GM12878 (cell line): ENCODE results near the gene MYDGF. TPM values are rescaled to one million over a fixed set of nuclear protein-coding genes. Genes with fewer than 3 reads are reported as not detected.

Source experiments
- ATAC-seq: fragments of 200-7000 bp; cut with Tn5 transposase; 3 replicates; pipeline ENCODE4 v1.9.1; 2020; ENCODE audit warnings: mild to moderate bottlenecking, moderate library complexity
- BruUV-seq: library from RNA; stranded (reverse); fragments of 400-500 nt; replicated peaks from 2 replicates; lab custom pipeline; 2021; lab: Mats Ljungman, UMichigan
- CTCF ChIA-PET: fragments of 300-600 bp; sonication (Branson Sonifier 250); formaldehyde crosslinking; extraction: SDS; loops from one replicate; lab custom pipeline; 2021; ENCODE audit warnings: inconsistent platforms; lab: Yijun Ruan, JAX
- POLR2A ChIA-PET: fragments of 350-600 bp; formaldehyde crosslinking; extraction: SDS; loops from one replicate; lab custom pipeline; 2021; ENCODE audit warnings: inconsistent platforms; lab: Charles Lee
- RAD21 ChIA-PET: fragments of 300-600 bp; sonication (Branson Sonifier 250); formaldehyde crosslinking; loops from one replicate; lab custom pipeline; 2023; ENCODE audit warnings: antibody characterized with exemption; ENCODE audit not compliant: unreplicated experiment; lab: Charles Lee
- SMC1A ChIA-PET: fragments of 300-600 bp; sonication (Branson Sonifier 250); formaldehyde crosslinking; loops from one replicate; lab custom pipeline; 2023; ENCODE audit not compliant: unreplicated experiment, uncharacterized antibody; lab: Charles Lee
- DNase-seq: peaks from one replicate; pipeline ENCODE4 v3.0.0-alpha.2; 2011; ENCODE audit warnings: low read depth, low spot score
- FAIRE-seq: peaks from 3 replicates; lab custom pipeline; 2011; peaks lifted over from hg19 to GRCh38; lab: Jason Lieb, UNC
- H2AFZ ChIP-seq: 2 replicates; pipeline ENCODE4 v1.6.0; 2011; ENCODE audit warnings: low read depth, low read length, control low read depth; ENCODE audit not compliant: control insufficient read depth
- H3K27ac ChIP-seq: 2 replicates; pipeline ENCODE4 v1.5.1; 2011; ENCODE audit warnings: control low read depth; ENCODE audit not compliant: control insufficient read depth, insufficient read depth
- H3K27me3 ChIP-seq, 2 experiments: replicated peaks in 1 of 2; 2 replicates each; pipeline versions ENCODE4 v1.6.0 to v1.6.1; 2011; ENCODE audit warnings: low read length in 1 of 2; ENCODE audit not compliant: control insufficient read depth in 2 of 2, insufficient read depth in 2 of 2
- H3K36me3 ChIP-seq, 2 experiments: 2 replicates each; pipeline ENCODE4 v1.5.1; 2011; ENCODE audit warnings: low read length in 1 of 2; ENCODE audit not compliant: control insufficient read depth in 2 of 2, insufficient read depth in 2 of 2
- H3K4me1 ChIP-seq: 2 replicates; pipeline ENCODE4 v1.6.1; 2011; ENCODE audit warnings: mild to moderate bottlenecking, low read length, moderate library complexity, mixed read lengths; ENCODE audit not compliant: control insufficient read depth, insufficient read depth
- H3K4me2 ChIP-seq: 2 replicates; pipeline ENCODE4 v1.6.0; 2011; ENCODE audit warnings: control low read depth; ENCODE audit not compliant: control insufficient read depth, insufficient read depth
- H3K4me3 ChIP-seq: fragments of 200-600 bp; sonication (generic); 2 replicates; pipeline ENCODE4 v1.5.1; 2016
- H3K79me2 ChIP-seq: 2 replicates; pipeline ENCODE4 v1.6.0; 2011; ENCODE audit warnings: low read length; ENCODE audit not compliant: control insufficient read depth, insufficient read depth
- H3K9ac ChIP-seq: 2 replicates; pipeline ENCODE4 v1.8.0; 2011; ENCODE audit warnings: low read length, control low read depth, mixed read lengths; ENCODE audit not compliant: control insufficient read depth, insufficient read depth
- H3K9me3 ChIP-seq: replicated peaks from 3 replicates; pipeline ENCODE4 v1.5.1; 2011; ENCODE audit warnings: mild to moderate bottlenecking, low read length; ENCODE audit not compliant: control insufficient read depth, insufficient read depth
- H4K20me1 ChIP-seq: 2 replicates; pipeline ENCODE4 v1.6.0; 2011; ENCODE audit not compliant: control insufficient read depth, insufficient read depth
- CBX5 ChIP-seq: sonication (generic); IDR thresholded peaks from 2 replicates; pipeline ENCODE4 v1.6.1; 2016; ENCODE audit warnings: low read depth, moderate library complexity, mild to moderate bottlenecking, inconsistent platforms
- CREM ChIP-seq: IDR thresholded peaks from 2 replicates; pipeline ENCODE4 v1.6.1; 2014; ENCODE audit warnings: antibody characterized with exemption, low read depth
- DPF2 ChIP-seq: fragments of 450-650 bp; IDR thresholded peaks from 2 replicates; pipeline ENCODE4 v1.6.1; 2017; ENCODE audit warnings: mild to moderate bottlenecking
- FOXK2 ChIP-seq: fragments of 450-650 bp; IDR thresholded peaks from 2 replicates; pipeline ENCODE4 v1.6.1; 2017; ENCODE audit warnings: mild to moderate bottlenecking, moderate library complexity
- MEF2A ChIP-seq: IDR thresholded peaks from 2 replicates; pipeline ENCODE4 v1.6.1; 2011; ENCODE audit warnings: low read depth, mild to moderate bottlenecking, low read length, moderate library complexity; ENCODE audit not compliant: insufficient read depth
- SUPT20H ChIP-seq: IDR thresholded peaks from 2 replicates; pipeline ENCODE4 v1.6.1; 2011; ENCODE audit warnings: low read depth, mild to moderate bottlenecking, low read length, moderate library complexity, borderline replicate concordance; ENCODE audit not compliant: control insufficient read depth
- WGBS: methylation state at CpG from one replicate; pipeline ENCODE4 v1.1.6; 2016; ENCODE audit warnings: low lambda C conversion rate; ENCODE audit not compliant: insufficient replicate concordance, insufficient coverage; ENCODE audit errors: missing lambda C conversion rate; 5-methylcytosine and 5-hydroxymethylcytosine counted together
- in situ Hi-C: fragments of 300-500 bp; cut with MboI; formaldehyde crosslinking; loops from 9 replicates; pipeline ENCODE4 v1.14.3; 2018; ENCODE audit warnings: mixed read lengths
- intact Hi-C: fragments of 100-400 bp; cut with micrococcal nuclease; formaldehyde crosslinking; loops from one replicate; pipeline ENCODE4 v1.14.2; 2022; ENCODE audit not compliant: unreplicated experiment
- polyA plus RNA-seq, 11 experiments: library from polyadenylated mRNA; depleted of rRNA in 4 of 11; unstranded in 6 of 11; stranded (reverse) in 5 of 11; fragments of >200 nt; fragmentation: Nextera tagmentation in 4 of 11; fragmentation: Illumina TruSeq in 1 of 11; extraction: Ambion mirVana in 4 of 11; extraction: Trizol in 1 of 11; gene quantifications; 1 replicate in 1 of 11; 2 replicates in 10 of 11; pipeline versions ENCODE4 v1.2.1 to v1.2.3, GENCODE V29; 2011 to 2016; ENCODE audit warnings: inconsistent platforms in 2 of 11, missing spikeins in 2 of 11, low read depth in 1 of 11
- total RNA-seq, 4 experiments: library from RNA; depleted of rRNA in 3 of 4; stranded (reverse); fragments of >200 nt in 3 of 4; fragmentation: Illumina TruSeq in 1 of 4; extraction: Trizol in 1 of 4; gene quantifications; 2 replicates each; pipeline versions ENCODE4 v1.2.1 to v1.2.3, GENCODE V29; 2013 to 2021
- TF ChIP-seq, protein P1 (sequence below): fragments of 450-650 bp; IDR thresholded peaks from 2 replicates; pipeline ENCODE4 v1.6.1; 2016; ENCODE audit warnings: mild to moderate bottlenecking
- TF ChIP-seq, protein P2 (sequence below): fragments of 450-650 bp; formaldehyde crosslinking; IDR thresholded peaks from 2 replicates; pipeline ENCODE4 v1.5.0; 2022; ENCODE audit warnings: mild to moderate bottlenecking, missing genetic modification characterization
- TF ChIP-seq, protein P3 (sequence below): IDR thresholded peaks from 2 replicates; pipeline ENCODE4 v1.6.1; 2012; ENCODE audit warnings: low read depth, low read length, improper control_type of control experiment
- TF ChIP-seq, protein P4 (sequence below): IDR thresholded peaks from 2 replicates; pipeline ENCODE4 v1.6.1; 2012; ENCODE audit warnings: low read depth, low read length, improper control_type of control experiment
- TF ChIP-seq, protein P5 (sequence below): fragments of 450-650 bp; IDR thresholded peaks from 2 replicates; pipeline ENCODE4 v1.6.1; 2014; ENCODE audit warnings: mild to moderate bottlenecking
- TF ChIP-seq, protein P6 (sequence below): fragments of 450-650 bp; IDR thresholded peaks from 2 replicates; pipeline ENCODE4 v1.6.1; 2017; ENCODE audit warnings: mild to moderate bottlenecking

The MYDGF gene
- total and polyA plus RNA-seq, 10 of the 15 experiments (the other 5 are each of a cell fraction or from before 2014, with no cell fraction given) = 2.3 to 196 (median 57.5) TPM

DNA sequence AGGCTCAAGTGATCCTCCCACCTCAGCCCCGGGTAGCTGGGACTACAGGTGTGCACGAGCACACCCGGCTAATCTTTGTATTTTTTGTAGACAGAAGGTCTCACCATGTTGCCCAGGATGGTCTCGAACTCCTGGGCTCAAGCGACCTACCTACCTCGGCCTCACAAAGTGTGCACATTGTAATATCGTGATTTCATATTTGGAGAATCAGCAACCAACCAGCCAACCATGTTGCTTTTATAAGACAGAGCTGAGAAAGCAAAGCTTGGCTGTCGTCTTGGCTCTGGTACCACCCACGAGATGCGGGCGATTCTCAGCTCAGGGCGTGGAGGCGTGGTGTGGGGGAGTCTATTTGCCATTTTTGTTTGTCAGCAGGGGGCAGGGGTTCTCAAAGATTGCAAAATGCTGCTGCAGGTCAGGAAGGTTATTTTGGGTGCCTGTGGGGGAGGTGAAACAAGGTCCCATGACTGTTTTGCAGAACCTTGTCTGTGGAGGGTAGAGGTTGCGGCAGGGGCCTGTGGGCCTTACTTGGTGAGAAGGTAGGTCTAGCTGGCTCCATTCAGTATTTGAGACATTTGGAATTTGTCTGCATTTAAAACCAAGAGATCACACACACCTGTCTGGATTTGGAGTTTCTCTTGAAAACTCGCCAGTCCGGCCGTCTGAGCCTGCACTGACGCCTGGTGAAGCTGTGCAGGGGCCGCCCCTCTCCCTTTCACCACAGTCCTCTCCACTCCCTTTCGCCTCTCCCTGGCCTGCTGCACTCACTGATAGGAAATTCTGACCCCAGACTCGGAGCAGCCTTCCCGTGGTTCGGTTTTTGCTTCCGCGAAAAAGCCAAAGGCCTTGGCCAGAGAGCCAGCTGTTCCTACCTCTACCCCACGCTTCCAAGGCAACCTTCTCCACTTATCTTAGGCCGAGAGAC lies 15.4 kb downstream of the MYDGF start:
- 86% methylated on average over 27 of the region's 27 CpGs for WGBS
- H4K20me1 ChIP-seq = no peaks in the 10 kb centered on the region
- RAD21 ChIA-PET = no interaction called here
- POLR2A ChIA-PET = no interaction called here
- ATAC-seq (no peak), DNase-seq (no peak), FAIRE-seq (no peak)
- no peak overlapping the region for H3K9ac ChIP-seq
- no peaks in the 10 kb centered on the region for H3K27me3 ChIP-seq
- no peaks in the 10 kb centered on the region for H3K9me3 ChIP-seq
- H3K4me3 ChIP-seq = no peak overlapping the region
- TSS peak; percentile 71 for BruUV-seq
- SMC1A ChIA-PET = no interaction called here
- CTCF ChIA-PET = interaction anchor here (1.7 kb wide), 1 partner anchor 136 kb away, joined by 4 read pairs; the partner anchor contains the start of gene FEM1A
- intact Hi-C loops (no loop called here), in situ Hi-C loops (no loop called here)
- H3K4me1 ChIP-seq = no peaks in the 10 kb centered on the region
- H3K27ac ChIP-seq = no peak overlapping the region
- no peak overlapping the region for H3K4me2 ChIP-seq
- peaks cover 8 to 11% of the 10 kb centered on the region in 2 experiments; a peak in 3 of 4 replicates for H3K36me3 ChIP-seq
- no peaks in the 10 kb centered on the region for H3K79me2 ChIP-seq
- H2AFZ ChIP-seq = no peak overlapping the region
- TF ChIP-seq, protein P1, sequence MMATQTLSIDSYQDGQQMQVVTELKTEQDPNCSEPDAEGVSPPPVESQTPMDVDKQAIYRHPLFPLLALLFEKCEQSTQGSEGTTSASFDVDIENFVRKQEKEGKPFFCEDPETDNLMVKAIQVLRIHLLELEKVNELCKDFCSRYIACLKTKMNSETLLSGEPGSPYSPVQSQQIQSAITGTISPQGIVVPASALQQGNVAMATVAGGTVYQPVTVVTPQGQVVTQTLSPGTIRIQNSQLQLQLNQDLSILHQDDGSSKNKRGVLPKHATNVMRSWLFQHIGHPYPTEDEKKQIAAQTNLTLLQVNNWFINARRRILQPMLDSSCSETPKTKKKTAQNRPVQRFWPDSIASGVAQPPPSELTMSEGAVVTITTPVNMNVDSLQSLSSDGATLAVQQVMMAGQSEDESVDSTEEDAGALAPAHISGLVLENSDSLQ = no peak
- TF ChIP-seq, protein P2, sequence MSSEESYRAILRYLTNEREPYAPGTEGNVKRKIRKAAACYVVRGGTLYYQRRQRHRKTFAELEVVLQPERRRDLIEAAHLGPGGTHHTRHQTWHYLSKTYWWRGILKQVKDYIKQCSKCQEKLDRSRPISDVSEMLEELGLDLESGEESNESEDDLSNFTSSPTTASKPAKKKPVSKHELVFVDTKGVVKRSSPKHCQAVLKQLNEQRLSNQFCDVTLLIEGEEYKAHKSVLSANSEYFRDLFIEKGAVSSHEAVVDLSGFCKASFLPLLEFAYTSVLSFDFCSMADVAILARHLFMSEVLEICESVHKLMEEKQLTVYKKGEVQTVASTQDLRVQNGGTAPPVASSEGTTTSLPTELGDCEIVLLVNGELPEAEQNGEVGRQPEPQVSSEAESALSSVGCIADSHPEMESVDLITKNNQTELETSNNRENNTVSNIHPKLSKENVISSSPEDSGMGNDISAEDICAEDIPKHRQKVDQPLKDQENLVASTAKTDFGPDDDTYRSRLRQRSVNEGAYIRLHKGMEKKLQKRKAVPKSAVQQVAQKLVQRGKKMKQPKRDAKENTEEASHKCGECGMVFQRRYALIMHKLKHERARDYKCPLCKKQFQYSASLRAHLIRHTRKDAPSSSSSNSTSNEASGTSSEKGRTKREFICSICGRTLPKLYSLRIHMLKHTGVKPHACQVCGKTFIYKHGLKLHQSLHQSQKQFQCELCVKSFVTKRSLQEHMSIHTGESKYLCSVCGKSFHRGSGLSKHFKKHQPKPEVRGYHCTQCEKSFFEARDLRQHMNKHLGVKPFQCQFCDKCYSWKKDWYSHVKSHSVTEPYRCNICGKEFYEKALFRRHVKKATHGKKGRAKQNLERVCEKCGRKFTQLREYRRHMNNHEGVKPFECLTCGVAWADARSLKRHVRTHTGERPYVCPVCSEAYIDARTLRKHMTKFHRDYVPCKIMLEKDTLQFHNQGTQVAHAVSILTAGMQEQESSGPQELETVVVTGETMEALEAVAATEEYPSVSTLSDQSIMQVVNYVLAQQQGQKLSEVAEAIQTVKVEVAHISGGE (CRISPR knock-in tag) = no peak
- TF ChIP-seq MEF2A (no peak), CBX5 (no peak), DPF2 (no peak), CREM (no peak), SUPT20H (no peak), FOXK2 (no peak)
- TF ChIP-seq, protein P3, sequence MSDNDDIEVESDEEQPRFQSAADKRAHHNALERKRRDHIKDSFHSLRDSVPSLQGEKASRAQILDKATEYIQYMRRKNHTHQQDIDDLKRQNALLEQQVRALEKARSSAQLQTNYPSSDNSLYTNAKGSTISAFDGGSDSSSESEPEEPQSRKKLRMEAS = no peak
- TF ChIP-seq, protein P4, sequence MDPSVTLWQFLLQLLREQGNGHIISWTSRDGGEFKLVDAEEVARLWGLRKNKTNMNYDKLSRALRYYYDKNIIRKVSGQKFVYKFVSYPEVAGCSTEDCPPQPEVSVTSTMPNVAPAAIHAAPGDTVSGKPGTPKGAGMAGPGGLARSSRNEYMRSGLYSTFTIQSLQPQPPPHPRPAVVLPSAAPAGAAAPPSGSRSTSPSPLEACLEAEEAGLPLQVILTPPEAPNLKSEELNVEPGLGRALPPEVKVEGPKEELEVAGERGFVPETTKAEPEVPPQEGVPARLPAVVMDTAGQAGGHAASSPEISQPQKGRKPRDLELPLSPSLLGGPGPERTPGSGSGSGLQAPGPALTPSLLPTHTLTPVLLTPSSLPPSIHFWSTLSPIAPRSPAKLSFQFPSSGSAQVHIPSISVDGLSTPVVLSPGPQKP = no peak
- TF ChIP-seq, protein P5, sequence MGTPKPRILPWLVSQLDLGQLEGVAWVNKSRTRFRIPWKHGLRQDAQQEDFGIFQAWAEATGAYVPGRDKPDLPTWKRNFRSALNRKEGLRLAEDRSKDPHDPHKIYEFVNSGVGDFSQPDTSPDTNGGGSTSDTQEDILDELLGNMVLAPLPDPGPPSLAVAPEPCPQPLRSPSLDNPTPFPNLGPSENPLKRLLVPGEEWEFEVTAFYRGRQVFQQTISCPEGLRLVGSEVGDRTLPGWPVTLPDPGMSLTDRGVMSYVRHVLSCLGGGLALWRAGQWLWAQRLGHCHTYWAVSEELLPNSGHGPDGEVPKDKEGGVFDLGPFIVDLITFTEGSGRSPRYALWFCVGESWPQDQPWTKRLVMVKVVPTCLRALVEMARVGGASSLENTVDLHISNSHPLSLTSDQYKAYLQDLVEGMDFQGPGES = no peak
- TF ChIP-seq, protein P6, sequence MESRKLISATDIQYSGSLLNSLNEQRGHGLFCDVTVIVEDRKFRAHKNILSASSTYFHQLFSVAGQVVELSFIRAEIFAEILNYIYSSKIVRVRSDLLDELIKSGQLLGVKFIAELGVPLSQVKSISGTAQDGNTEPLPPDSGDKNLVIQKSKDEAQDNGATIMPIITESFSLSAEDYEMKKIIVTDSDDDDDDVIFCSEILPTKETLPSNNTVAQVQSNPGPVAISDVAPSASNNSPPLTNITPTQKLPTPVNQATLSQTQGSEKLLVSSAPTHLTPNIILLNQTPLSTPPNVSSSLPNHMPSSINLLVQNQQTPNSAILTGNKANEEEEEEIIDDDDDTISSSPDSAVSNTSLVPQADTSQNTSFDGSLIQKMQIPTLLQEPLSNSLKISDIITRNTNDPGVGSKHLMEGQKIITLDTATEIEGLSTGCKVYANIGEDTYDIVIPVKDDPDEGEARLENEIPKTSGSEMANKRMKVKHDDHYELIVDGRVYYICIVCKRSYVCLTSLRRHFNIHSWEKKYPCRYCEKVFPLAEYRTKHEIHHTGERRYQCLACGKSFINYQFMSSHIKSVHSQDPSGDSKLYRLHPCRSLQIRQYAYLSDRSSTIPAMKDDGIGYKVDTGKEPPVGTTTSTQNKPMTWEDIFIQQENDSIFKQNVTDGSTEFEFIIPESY = no peak
